GM12892 (cell line): ENCODE measurements around the gene UTRN.

ENCODE experiments used
- POLR2A ChIP-seq: IDR thresholded peaks from 2 replicates; pipeline ENCODE4 v1.6.1; 2011; ENCODE audit warnings: low read depth, low read length, control low read depth
- POLR2AphosphoS5 ChIP-seq: IDR thresholded peaks from 2 replicates; pipeline ENCODE4 v1.6.1; 2011; ENCODE audit warnings: low read depth, low read length, control low read depth
- TAF1 ChIP-seq: IDR thresholded peaks from 2 replicates; pipeline ENCODE4 v1.6.1; 2011; ENCODE audit warnings: low read depth, mild to moderate bottlenecking, control low read depth, low read length, borderline replicate concordance

GRCh38 chr6:144294016-144294415, 8.9 kb downstream of the UTRN start:
- no peak for TF ChIP-seq POLR2A
- TF ChIP-seq POLR2AphosphoS5 = no peak
- no peak for TF ChIP-seq TAF1
